CD4-positive, alpha-beta T cell (primary cell): ENCODE data around the gene ZNF532. TPM values are rescaled to one million over a fixed set of nuclear protein-coding genes. Genes with fewer than 3 reads are reported as not detected.

Experiments used
- ATAC-seq: fragments of 200-7000 bp; cut with Tn5 transposase; one replicate; pipeline ENCODE4 v1.10.0; 2022; ENCODE audit warnings: mild to moderate bottlenecking; ENCODE audit not compliant: poor library complexity
- CTCF ChIA-PET: fragments of 350-600 bp; sonication (Branson Sonifier 250); formaldehyde crosslinking; loops from one replicate; lab custom pipeline; 2021; ENCODE audit warnings: antibody characterized with exemption, inconsistent platforms; lab: Charles Lee
- POLR2A ChIA-PET: fragments of 350-600 bp; sonication (Branson Sonifier 250); formaldehyde crosslinking; loops from one replicate; lab custom pipeline; 2021; ENCODE audit warnings: antibody characterized with exemption, inconsistent platforms; lab: Charles Lee
- DNase-seq, 14 experiments: peaks; one replicate each; pipeline ENCODE4 v3.0.0-alpha.2; 2013 to 2020; ENCODE audit warnings: mixed read lengths in 2 of 14
- H3K27ac ChIP-seq, 2 donors: one replicate each; pipeline versions ENCODE4 v1.5.1 to v1.7.0; 2013; ENCODE audit warnings: low read length in 2 of 2, low read depth in 1 of 2, mild to moderate bottlenecking in 1 of 2
- H3K27me3 ChIP-seq, 2 experiments: 1 replicate in 1 of 2; 2 replicates in 1 of 2; pipeline versions ENCODE4 v1.6.1 to v1.7.0; 2013; ENCODE audit warnings: low read length in 2 of 2, control low read depth in 1 of 2, mild to moderate bottlenecking in 1 of 2, moderate library complexity in 1 of 2; ENCODE audit not compliant: insufficient read depth in 2 of 2, control insufficient read depth in 1 of 2
- H3K36me3 ChIP-seq: one replicate; pipeline ENCODE4 v1.6.1; 2013; ENCODE audit warnings: low read length, control low read depth; ENCODE audit not compliant: insufficient read depth
- H3K4me1 ChIP-seq: one replicate; pipeline ENCODE4 v1.6.1; 2013; ENCODE audit warnings: low read length, control low read depth; ENCODE audit not compliant: insufficient read depth
- H3K4me3 ChIP-seq: one replicate; pipeline ENCODE4 v1.5.1; 2013; ENCODE audit warnings: mild to moderate bottlenecking, low read length, moderate library complexity
- H3K9me3 ChIP-seq, 2 experiments: 1 replicate in 1 of 2; 2 replicates in 1 of 2; pipeline versions ENCODE4 v1.6.1 to v1.7.0; 2013; ENCODE audit warnings: low read length in 2 of 2, mild to moderate bottlenecking in 2 of 2, control low read depth in 1 of 2, moderate library complexity in 1 of 2; ENCODE audit not compliant: control insufficient read depth in 1 of 2, insufficient read depth in 1 of 2
- H3K27ac Mint-ChIP-seq: one replicate; pipeline ENCODE4 v1.8.0; 2020; ENCODE audit warnings: mixed read lengths
- H3K27me3 Mint-ChIP-seq: one replicate; pipeline ENCODE4 v1.8.0; 2021; ENCODE audit warnings: mixed read lengths
- H3K36me3 Mint-ChIP-seq: one replicate; pipeline ENCODE4 v1.8.0; 2021; ENCODE audit warnings: low read depth, mixed read lengths
- H3K4me1 Mint-ChIP-seq: one replicate; pipeline ENCODE4 v1.8.0; 2021; ENCODE audit warnings: low read depth, mixed read lengths
- H3K4me3 Mint-ChIP-seq: one replicate; pipeline ENCODE4 v1.8.0; 2020; ENCODE audit warnings: mild to moderate bottlenecking, mixed read lengths
- H3K9me3 Mint-ChIP-seq: one replicate; pipeline ENCODE4 v1.8.0; 2020; ENCODE audit warnings: mixed read lengths
- intact Hi-C, 2 experiments: fragments of 100-400 bp; cut with DNase I in 1 of 2; cut with micrococcal nuclease in 1 of 2; formaldehyde crosslinking; loops; one replicate each; pipeline versions ENCODE4 v1.15.1 to v1.9.0; 2023 to 2025; cut with DNase I, micrococcal nuclease
- total RNA-seq, 174 experiments: library from RNA in 2 of 174; stranded (reverse) in 2 of 174; gene quantifications; one replicate each; pipeline ENCODE4 v1.2.3 and lab custom pipeline; 2021 to 2026
- TF ChIP-seq, protein P1 (sequence below): fragments of 200-600 bp; IDR thresholded peaks from one replicate; pipeline ENCODE4 v1.8.0; 2022; ENCODE audit warnings: antibody characterized with exemption, mild to moderate bottlenecking

ZNF532 gene
- total RNA-seq, 2 experiments from 2014 or later, result 9.8 to 9.9 TPM

DNA sequence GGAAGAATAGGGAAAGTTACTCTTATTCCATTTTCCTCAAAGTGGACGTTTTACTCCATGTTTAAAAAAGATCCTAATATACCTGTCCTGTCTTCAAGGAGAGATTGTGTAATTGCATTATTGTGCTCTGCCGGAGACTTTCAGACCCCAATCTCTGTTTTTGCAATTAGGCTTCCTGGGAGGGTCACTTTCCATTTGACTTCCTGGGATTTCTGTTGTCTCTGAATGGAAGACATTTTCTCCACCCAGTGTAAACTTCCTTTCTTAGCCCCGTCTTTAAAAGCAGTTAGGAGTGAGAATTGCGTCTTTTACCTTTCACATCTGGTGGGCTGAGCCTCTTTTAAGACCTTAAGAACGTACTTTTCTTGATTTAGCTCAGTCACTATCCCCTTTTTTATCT, 63.0 kb downstream of the ZNF532 start:
- Histone ChIP-seq H3K27ac (no peak overlapping the region), H3K36me3 (no peaks in the 10 kb centered on the region), H3K4me1 (no peaks in the 10 kb centered on the region), H3K9me3 (no peaks in the 10 kb centered on the region), H3K27me3 (peaks cover 0 to 18% of the 10 kb centered on the region in 2 experiments), H3K4me3 (no peak overlapping the region)
- no peak for DNase-seq
- Mint-ChIP-seq H3K9me3 (no peaks in the 10 kb centered on the region), H3K27me3 (peaks cover 38% of the 10 kb centered on the region), H3K4me3 (no peak overlapping the region), H3K27ac (no peak overlapping the region), H3K36me3 (no peaks in the 10 kb centered on the region), H3K4me1 (no peaks in the 10 kb centered on the region)
- ATAC-seq, result no peak
- TF ChIP-seq, protein P1, sequence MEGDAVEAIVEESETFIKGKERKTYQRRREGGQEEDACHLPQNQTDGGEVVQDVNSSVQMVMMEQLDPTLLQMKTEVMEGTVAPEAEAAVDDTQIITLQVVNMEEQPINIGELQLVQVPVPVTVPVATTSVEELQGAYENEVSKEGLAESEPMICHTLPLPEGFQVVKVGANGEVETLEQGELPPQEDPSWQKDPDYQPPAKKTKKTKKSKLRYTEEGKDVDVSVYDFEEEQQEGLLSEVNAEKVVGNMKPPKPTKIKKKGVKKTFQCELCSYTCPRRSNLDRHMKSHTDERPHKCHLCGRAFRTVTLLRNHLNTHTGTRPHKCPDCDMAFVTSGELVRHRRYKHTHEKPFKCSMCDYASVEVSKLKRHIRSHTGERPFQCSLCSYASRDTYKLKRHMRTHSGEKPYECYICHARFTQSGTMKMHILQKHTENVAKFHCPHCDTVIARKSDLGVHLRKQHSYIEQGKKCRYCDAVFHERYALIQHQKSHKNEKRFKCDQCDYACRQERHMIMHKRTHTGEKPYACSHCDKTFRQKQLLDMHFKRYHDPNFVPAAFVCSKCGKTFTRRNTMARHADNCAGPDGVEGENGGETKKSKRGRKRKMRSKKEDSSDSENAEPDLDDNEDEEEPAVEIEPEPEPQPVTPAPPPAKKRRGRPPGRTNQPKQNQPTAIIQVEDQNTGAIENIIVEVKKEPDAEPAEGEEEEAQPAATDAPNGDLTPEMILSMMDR, result no peak
- POLR2A ChIA-PET, result no interaction called here
- CTCF ChIA-PET, result no interaction called here
- intact Hi-C loops, result no loop called here

DNA sequence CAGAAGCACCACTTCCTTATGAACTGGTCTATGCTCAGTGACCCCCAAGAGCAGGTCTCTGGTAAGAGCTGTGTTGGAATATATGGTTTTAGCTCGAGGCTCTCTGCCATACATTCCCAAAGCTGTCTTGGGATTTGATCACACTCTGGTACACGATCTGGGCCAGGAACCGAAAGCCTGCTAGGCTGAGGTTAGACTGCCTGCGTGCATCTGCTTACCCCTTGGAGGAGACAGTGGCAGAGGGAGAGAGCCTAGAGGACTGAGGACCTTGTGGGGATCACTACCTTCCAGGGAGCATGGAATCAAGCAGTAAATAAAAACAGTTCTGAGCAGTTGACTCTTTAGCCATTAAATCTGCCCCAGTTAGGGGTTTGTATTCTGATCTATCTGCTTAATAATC, 63.7 kb downstream of the ZNF532 start:
- ATAC-seq (no peak), DNase-seq (no peak)
- Histone ChIP-seq H3K27me3 (peaks cover 0 to 18% of the 10 kb centered on the region in 2 experiments), H3K36me3 (no peaks in the 10 kb centered on the region), H3K27ac (no peak overlapping the region), H3K9me3 (no peaks in the 10 kb centered on the region), H3K4me3 (no peak overlapping the region), H3K4me1 (no peaks in the 10 kb centered on the region)
- Mint-ChIP-seq H3K27me3 (peaks cover 38% of the 10 kb centered on the region), H3K4me3 (no peak overlapping the region), H3K27ac (no peak overlapping the region), H3K9me3 (no peaks in the 10 kb centered on the region), H3K4me1 (no peaks in the 10 kb centered on the region), H3K36me3 (no peaks in the 10 kb centered on the region)
- ChIA-PET POLR2A (no interaction called here), CTCF (no interaction called here)
- TF ChIP-seq, protein P1, result no peak
- intact Hi-C loops, result no loop called here

DNA sequence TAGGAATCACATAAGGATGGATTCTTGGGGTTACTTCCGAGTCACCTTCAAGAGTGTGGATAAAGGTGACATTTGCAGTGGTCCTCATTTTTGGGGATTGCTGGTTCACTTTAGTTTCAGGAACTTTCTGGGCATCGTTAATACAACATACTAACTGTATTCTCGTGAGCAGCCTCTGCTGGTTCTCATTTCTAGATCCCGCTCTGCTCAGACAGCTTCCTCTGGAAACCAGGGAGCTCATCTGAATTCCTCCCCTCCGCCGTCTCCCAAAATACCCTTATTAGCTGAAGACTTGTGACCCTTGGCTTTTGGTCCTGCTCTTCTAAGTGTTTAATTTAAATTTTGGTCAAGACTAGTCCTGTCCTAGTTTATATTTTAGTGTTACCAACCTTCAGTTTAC, 64.5 kb downstream of the ZNF532 start:
- H3K9me3 Mint-ChIP-seq, result no peaks in the 10 kb centered on the region
- ChIA-PET POLR2A (no interaction called here), CTCF (no interaction called here)
- H3K27me3 Mint-ChIP-seq, result peaks cover 41% of the 10 kb centered on the region
- H3K27me3 ChIP-seq, result peaks cover 0 to 18% of the 10 kb centered on the region in 2 experiments
- H3K4me3 Mint-ChIP-seq, result no peak overlapping the region
- H3K27ac Mint-ChIP-seq, result no peak overlapping the region
- no peaks in the 10 kb centered on the region for H3K36me3 ChIP-seq
- intact Hi-C loops, result no loop called here
- no peak overlapping the region for H3K4me3 ChIP-seq
- TF ChIP-seq, protein P1, result no peak
- H3K4me1 Mint-ChIP-seq, result no peaks in the 10 kb centered on the region
- no peaks in the 10 kb centered on the region for H3K9me3 ChIP-seq
- ATAC-seq, result no peak
- H3K27ac ChIP-seq, result no peak overlapping the region
- no peak for DNase-seq
- no peaks in the 10 kb centered on the region for H3K4me1 ChIP-seq
- H3K36me3 Mint-ChIP-seq, result no peaks in the 10 kb centered on the region
